Measurements from ENCODE around the gene FOS.

FOS gene

GRCh38 chr14:75323571-75323970 is 44.9 kb downstream of the FOS start:
- Histone ChIP-seq H3K4me2 (ENCODE audit: low read length) (no peak overlapping the region), H3K27me3 (ENCODE audit: control insufficient read depth, insufficient read depth, low read length) (no peaks in the 10 kb centered on the region), H2AFZ (no peak overlapping the region), H3K9me3 (ENCODE audit: control insufficient read depth, low read length) (no peaks in the 10 kb centered on the region), H3K27ac (no peak overlapping the region), H3K79me2 (no peaks in the 10 kb centered on the region), H3K4me3 (ENCODE audit: low read depth, low read length) (no peak overlapping the region), H3K36me3 (ENCODE audit: control insufficient read depth, insufficient read depth, low read length) (no peaks in the 10 kb centered on the region), H3K4me1 (no peaks in the 10 kb centered on the region), H3K9ac (no peak overlapping the region)
- TF ChIP-seq CTCF (IDR thresholded peaks at IDR 0.05) = no peak

GRCh38 chr14:75328558-75329155 is 50.0 kb downstream of the FOS start:
- no peaks in the 10 kb centered on the region for H3K27me3 ChIP-seq (ENCODE audit: control insufficient read depth, insufficient read depth, low read length)
- no peak overlapping the region for H3K4me3 ChIP-seq (ENCODE audit: low read depth, low read length)
- no peak for TF ChIP-seq CTCF (IDR thresholded peaks at IDR 0.05)
- H3K4me2 ChIP-seq (ENCODE audit: low read length) = no peak overlapping the region
- H3K79me2 ChIP-seq = no peaks in the 10 kb centered on the region
- H3K36me3 ChIP-seq (ENCODE audit: control insufficient read depth, insufficient read depth, low read length) = no peaks in the 10 kb centered on the region
- no peak overlapping the region for H2AFZ ChIP-seq
- H3K9ac ChIP-seq = no peak overlapping the region
- H3K4me1 ChIP-seq = no peaks in the 10 kb centered on the region
- H3K27ac ChIP-seq = no peak overlapping the region
- no peaks in the 10 kb centered on the region for H3K9me3 ChIP-seq (ENCODE audit: control insufficient read depth, low read length)

GRCh38 chr14:75329369-75329768 is 50.7 kb downstream of the FOS start:
- no peak overlapping the region for H3K4me3 ChIP-seq (ENCODE audit: low read depth, low read length)
- H3K9me3 ChIP-seq (ENCODE audit: control insufficient read depth, low read length) = no peaks in the 10 kb centered on the region
- no peak overlapping the region for H3K9ac ChIP-seq
- no peaks in the 10 kb centered on the region for H3K79me2 ChIP-seq
- no peaks in the 10 kb centered on the region for H3K27me3 ChIP-seq (ENCODE audit: control insufficient read depth, insufficient read depth, low read length)
- H2AFZ ChIP-seq = no peak overlapping the region
- no peak overlapping the region for H3K4me2 ChIP-seq (ENCODE audit: low read length)
- no peak for TF ChIP-seq CTCF (IDR thresholded peaks at IDR 0.05)
- no peak overlapping the region for H3K27ac ChIP-seq
- peaks cover 3% of the 10 kb centered on the region for H3K4me1 ChIP-seq
- no peaks in the 10 kb centered on the region for H3K36me3 ChIP-seq (ENCODE audit: control insufficient read depth, insufficient read depth, low read length)

- H3K4me3 ChIP-seq (ENCODE audit: low read depth, low read length) = no peak overlapping the region
- H3K79me2 ChIP-seq = no peaks in the 10 kb centered on the region
- no peak for TF ChIP-seq CTCF (IDR thresholded peaks at IDR 0.05)
- H2AFZ ChIP-seq = no peak overlapping the region
- H3K27ac ChIP-seq = no peak overlapping the region
- no peaks in the 10 kb centered on the region for H3K36me3 ChIP-seq (ENCODE audit: control insufficient read depth, insufficient read depth, low read length)
- peaks cover 4% of the 10 kb centered on the region for H3K4me1 ChIP-seq
- no peaks in the 10 kb centered on the region for H3K9me3 ChIP-seq (ENCODE audit: control insufficient read depth, low read length)
- H3K4me2 ChIP-seq (ENCODE audit: low read length) = no peak overlapping the region
- H3K9ac ChIP-seq = no peak overlapping the region
- no peaks in the 10 kb centered on the region for H3K27me3 ChIP-seq (ENCODE audit: control insufficient read depth, insufficient read depth, low read length)
Measured at GRCh38 chr14:75331471-75331870, 52.8 kb downstream of the FOS start.

Measured in parathyroid adenoma (tissue), 2 donors.